ENCODE data around the gene ZG16.

DNA sequence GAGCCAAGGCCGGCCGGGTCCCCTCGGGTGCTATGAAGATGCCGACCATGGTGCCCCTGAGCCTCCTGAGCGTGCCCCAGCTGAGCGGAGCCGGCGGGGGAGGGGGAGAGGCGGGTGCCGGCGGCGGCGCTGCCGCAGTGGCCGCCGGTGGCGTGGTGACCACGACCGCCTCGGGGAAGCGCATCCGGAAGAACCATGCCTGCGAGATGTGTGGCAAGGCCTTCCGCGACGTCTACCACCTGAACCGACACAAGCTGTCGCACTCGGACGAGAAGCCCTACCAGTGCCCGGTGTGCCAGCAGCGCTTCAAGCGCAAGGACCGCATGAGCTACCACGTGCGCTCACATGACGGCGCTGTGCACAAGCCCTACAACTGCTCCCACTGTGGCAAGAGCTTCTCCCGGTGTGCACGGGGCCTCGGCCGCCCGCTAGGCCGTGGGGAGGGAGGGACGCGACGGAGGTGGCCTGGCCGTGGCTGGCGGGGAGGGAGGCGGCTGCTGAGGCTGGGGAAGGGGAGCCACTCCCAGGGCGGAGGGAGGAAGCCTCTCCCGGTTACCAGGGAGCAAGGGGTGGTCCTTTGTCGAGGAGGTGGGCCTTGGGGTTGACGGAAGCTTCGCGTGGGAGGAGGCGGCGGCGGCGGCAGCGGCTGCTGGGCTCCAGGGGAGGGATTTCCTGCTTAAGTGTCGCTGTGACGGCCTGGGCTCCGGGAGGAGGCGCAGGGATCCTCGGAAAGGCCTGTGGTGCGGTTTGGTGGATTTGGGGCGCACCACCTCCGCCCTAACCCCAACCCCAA lies 29.6 kb downstream of the ZG16 start:
- peak; percentile 75 for TF ChIP-seq POLR2AphosphoS5 (IDR thresholded peaks at IDR 0.05)
- TF ChIP-seq EP300 (IDR thresholded peaks at IDR 0.05), result no peak
- TF ChIP-seq, protein P1, sequence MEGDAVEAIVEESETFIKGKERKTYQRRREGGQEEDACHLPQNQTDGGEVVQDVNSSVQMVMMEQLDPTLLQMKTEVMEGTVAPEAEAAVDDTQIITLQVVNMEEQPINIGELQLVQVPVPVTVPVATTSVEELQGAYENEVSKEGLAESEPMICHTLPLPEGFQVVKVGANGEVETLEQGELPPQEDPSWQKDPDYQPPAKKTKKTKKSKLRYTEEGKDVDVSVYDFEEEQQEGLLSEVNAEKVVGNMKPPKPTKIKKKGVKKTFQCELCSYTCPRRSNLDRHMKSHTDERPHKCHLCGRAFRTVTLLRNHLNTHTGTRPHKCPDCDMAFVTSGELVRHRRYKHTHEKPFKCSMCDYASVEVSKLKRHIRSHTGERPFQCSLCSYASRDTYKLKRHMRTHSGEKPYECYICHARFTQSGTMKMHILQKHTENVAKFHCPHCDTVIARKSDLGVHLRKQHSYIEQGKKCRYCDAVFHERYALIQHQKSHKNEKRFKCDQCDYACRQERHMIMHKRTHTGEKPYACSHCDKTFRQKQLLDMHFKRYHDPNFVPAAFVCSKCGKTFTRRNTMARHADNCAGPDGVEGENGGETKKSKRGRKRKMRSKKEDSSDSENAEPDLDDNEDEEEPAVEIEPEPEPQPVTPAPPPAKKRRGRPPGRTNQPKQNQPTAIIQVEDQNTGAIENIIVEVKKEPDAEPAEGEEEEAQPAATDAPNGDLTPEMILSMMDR (IDR thresholded peaks at IDR 0.05), result peak in 3 of 4 experiments; percentile 30 to 57 (median 43)
